ENCODE measurements around the gene UBE3C.

Gene UBE3C

DNA sequence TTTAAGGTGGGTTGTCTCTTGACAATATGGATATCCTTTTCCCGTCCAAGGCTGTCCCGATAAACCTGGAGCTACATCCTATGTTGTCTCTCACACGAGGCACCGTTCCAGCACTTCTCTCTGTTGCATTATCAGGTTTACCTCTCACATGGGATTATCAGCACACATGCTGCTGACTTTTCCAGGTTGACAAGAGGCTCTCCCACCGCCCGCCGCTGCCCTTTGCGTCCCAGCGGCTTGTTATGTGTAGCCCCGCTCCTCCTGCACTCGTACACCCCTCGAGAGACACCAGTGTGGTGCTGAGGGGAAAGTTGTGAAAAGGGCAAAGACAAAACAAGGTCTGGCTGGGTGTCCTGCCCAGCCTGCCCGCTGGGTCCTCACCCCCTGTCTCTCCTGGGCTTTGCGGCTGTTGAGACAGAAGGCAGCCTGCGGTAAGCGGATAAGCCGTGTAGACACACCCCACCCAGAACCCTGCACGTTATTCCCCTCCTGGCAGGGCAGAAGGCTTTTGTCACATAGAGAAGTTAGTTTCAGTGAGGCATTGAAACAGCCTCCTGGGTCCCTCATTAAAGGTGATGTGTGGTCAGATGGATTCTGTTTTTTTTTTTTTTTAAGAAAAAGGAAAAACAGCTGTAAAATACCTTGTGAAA is 38.7 kb downstream of the UBE3C start:
- DNase-seq (ENCODE audit: low read depth) = no peak

DNA sequence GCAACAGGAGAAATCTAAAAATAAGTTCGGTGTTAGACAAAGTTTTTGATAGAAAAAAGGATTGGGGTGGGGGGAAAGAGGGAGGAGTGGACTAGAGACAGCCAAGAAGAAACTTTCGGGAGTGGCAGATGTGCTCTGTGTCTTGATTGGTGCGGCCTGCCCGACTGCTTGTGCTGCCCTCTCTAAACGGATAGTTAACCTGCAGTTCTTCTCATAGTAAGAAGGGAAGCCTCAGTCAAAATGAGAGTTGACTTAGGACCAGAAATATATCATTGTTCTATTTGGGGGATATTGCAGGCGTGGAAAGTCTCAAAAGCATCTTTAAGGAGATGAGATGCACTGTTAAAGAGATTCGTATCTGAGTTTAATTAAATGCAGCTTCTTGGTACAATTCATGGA is 39.3 kb downstream of the UBE3C start:
- no peak for DNase-seq (ENCODE audit: low read depth)

DNA sequence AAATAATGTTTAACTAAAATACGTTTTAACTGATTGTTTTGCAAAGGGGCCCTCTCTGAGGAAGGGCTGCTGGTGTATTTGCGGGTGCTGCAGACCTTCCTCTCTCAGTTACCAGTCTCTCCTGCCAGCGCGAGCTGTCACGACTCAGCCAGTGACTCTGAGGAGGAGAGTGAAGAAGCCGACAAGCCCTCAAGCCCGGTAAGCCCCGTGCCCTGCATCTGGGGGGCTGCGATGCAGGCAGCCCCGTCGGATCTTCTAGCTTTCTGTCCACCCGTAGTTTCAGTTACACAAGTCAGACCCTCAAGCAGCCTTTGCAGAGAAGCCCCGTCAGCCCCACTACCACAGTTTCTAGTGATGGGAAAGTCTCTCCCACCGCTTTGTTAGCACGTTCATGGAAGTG is 45.1 kb downstream of the UBE3C start:
- no peak for DNase-seq (ENCODE audit: low read depth)

DNA sequence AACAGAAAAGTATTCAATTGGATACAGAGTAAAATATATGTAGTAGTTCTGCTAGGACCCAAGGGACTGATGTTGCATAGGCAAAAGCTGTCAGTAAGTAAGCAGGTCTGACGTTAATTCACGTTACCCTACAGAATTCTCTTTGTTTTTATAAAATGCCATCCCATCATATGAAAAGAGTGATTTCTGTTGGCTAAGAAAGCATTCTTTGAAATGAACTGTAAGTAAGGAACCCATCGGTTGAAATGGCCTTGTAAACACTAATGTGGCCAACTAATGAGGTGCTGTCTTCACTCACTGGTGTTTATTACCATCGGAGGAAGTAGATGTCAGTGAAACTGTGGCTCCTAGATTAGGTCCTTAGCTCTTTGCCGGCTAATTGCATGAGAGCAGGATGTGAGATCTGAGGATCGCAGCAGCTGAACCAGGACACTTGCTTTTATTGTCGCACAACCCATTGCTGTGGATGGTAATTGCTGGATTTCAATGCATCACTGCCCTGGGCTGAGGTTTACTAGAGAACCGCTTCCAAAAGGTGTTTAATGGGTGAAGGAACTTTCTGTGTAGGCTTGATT is 49.5 kb downstream of the UBE3C start:
- DNase-seq (ENCODE audit: low read depth) = no peak

DNA sequence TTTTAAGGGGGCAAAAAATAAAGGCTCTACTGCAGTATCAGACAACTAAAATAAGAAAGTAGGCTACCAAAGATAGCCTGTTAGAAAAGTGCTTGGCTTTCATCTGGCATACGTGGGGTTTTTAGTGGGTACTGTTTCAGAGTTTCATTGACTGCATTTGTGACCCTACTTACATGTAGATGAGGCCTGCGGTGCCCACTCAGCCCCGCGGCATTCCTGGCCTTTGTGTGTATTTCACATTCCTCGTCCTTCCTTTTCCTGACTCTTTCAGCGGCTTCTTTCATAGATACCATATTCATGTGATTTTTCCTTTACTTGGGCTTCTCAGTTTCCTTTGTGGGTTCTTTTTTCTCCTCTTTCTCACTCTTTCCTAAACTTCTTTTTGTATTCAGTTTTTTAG is 50.7 kb downstream of the UBE3C start:
- no peak for DNase-seq (ENCODE audit: low read depth)

DNA sequence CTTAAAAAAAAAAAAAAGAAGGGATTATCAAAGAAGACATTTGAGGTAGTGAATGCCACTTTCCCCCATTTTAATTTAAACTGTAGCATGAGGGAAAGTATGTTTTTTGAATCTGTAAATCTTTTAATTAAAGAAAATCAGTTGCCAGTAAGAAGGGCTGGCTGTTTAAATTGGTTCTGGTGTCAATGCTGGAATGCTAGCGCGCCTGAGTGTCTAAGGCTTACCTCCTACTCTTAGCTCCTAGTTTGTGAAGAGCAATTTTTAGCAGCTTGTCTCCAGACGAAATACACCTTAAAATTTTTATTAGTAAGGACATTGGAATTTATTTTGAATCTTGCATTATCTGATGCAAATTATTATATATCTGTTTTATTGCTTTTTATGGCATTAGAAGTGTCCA is 54.1 kb downstream of the UBE3C start:
- no peak for DNase-seq (ENCODE audit: low read depth)

DNA sequence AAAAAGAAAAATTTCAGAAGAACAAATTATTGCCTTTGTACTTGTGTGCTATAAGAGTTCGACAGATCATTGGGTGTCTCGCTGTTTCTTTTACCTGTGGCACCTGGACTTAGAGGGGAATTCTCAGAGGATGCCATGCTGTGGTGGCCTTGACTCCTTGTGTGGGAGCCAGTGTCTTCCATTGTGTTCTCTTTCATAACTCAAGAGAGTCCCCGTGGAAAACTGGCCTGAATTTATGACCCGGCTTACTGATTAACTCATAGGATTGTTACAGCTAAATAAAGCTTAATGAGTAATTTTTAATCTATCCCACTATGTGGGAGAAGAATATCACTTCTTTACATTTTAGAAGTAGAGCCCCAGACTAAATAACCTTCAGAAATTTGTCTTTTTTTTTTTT is 54.5 kb downstream of the UBE3C start:
- no peak for DNase-seq (ENCODE audit: low read depth)

DNA sequence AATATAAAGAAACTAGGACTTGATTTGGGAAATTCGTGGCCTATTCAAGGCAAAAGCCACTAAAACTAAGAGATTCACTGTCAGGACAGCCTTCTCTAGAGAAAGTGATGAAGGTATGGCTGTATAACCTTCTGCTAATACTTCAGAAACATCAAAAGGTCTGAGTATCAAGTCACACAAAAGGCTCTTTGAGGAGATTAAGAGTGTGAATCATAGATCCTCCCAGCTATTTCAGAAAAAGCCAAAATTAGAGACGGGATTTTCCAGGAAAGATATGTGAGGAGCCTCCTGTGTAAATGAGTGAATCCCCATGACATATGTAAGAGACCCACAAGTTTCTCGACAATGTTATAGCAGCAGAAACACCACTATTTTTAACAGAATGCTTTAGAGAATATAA is 56.2 kb downstream of the UBE3C start:
- no peak for DNase-seq (ENCODE audit: low read depth)

DNA sequence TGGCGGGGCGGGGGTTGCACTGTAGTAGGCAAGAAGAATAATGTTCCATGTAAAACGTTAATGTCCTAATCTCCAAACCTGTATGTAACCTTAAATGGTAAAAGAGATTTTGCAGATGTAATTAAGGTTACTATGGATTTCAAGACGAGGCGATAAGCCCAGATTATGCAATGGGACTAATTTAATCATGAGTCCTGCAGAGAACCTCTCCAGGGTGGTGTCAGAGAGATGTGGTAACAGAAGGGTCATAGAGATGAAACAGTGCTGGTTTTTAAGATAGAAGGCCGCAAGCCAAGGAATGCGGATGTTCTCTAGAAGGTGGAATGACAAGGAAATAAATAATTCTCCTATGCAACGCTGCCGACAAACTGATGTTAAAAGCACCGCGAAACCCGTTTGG is 57.1 kb downstream of the UBE3C start:
- no peak for DNase-seq (ENCODE audit: low read depth)

DNA sequence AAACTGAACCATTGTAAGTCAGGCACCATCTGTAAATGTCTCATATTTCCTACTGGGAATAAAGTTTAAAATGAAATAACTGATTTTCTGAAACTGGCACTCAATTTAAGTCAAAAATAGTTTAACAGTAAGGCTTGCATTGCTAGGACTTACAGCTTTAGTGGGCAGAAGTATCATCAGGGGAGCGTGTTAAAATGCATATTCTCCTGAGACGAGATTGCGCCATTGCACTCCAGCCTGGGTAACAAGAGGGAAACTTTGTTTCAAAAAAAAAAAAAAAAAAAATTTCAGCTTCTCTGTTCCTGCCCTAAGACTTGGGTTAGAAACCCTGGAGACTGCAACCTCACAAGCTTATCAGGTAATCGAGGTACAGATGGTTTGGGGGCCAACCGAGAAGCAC is 65.4 kb downstream of the UBE3C start:
- DNase-seq (ENCODE audit: low read depth) = no peak

DNA sequence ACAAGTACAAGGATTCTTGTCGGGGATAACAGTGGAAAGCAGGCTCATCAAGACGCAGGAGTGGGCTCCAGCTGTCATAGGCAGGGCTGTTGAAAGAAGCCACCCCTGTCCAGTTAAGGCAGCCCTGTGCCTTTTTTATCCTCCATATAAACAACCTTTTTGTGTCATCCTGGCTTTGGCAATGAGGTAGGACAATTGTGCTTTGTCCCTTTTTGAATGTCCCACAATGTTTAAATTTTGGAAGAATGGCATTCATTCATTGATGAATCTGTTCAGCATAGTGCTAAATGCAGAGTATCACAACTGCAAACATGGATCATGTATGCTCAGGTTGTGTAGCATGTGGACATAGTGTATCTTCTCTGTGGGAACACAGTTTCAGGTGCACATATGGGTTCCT is 66.7 kb downstream of the UBE3C start:
- no peak for DNase-seq (ENCODE audit: low read depth)

DNA sequence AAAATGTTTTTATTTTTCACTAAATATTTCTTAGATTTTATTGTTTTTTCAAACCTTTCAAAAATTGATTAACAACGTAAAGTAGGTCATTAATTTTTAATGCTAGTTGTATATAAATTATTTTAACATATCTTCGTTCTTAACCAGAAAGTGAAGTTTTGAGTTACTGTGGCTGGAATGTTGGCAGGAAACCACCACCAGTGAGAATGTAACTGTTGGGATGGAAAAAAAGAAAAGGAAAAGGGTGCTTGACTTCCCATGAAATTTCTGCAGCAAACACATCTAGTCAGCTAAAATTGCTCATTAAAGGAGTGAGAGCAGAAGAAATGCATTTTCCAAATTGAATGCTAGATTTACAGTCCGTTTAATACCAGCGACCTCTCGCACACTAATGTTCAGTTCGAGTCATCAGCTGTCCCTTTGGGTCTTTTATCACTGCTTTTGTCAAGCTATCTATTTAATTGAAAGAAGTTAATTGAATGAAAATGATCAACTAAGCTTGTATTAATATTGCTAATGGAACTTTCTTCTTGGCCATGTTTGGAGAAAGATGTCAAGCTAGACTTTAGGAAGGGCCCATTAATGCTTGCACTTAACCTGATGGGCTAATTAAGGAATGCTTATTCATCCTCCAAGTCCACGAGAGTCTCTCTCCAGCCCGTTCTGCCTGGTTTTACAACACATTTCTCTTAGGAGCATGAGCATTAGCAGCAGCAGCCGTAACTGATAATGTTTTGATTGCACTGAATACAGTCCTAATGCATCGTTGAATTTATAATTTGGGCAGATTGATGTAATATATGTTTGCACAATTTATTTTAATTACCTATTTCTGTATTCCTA is 70.1 kb downstream of the UBE3C start:
- DNase-seq (ENCODE audit: low read depth) = no peak

DNA sequence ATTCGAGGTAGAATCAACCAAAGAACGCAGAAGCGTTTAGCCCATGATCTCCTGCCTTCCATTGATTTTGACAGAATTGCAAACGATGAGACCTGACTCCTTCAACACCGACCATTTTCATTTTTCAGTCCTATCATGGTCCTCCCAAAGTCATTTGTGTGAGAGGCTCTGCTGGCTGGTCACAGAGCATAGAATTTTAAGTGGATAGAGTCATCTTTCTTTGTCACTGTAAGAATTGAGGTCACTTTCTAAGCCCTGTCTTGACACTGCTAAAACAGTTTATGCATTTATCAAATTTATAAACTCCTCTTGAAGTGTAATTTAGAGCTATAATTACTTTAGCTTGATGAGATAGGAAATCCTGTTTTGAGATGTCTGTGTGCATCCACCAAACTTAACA is 72.0 kb downstream of the UBE3C start:
- DNase-seq (ENCODE audit: low read depth) = no peak

DNA sequence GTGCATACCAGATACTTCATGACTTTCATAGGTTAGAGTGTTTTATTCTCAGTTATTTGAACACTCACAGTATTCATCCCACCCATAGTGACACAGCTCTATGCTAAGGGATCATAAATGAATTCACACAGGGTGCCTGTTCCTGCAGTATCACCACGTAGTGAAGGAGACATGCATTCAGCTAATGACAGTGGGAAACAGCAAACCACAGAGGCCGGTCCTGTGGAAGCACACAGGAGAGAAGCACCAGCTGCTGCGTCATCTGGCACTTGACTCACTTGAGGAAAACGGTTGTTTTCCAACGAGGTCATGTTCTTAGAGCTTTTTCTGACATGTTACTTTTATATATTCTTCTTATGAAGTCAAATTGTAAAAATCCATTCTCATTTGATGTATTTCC is 73.0 kb downstream of the UBE3C start:
- DNase-seq (ENCODE audit: low read depth) = peak; percentile 82

DNA sequence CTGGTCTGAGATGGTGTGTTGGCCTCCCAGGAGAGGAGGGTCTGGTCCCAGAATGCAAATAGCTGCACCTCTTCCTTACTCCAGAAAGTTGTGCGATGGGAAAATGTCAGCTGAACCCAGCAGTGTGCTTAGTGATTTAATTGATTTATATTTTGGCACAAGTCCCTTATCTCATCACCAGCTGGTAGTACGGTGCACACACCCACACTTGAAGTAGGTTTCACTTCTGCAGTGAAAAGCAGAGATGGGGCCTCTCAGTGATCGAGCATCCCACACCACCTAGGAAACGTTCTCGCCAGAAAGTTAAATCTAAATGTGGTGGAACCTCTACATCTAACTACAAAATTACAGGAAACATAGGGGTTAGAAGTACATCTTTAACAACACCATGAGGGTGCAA is 80.4 kb downstream of the UBE3C start:
- no peak for DNase-seq (ENCODE audit: low read depth)

DNA sequence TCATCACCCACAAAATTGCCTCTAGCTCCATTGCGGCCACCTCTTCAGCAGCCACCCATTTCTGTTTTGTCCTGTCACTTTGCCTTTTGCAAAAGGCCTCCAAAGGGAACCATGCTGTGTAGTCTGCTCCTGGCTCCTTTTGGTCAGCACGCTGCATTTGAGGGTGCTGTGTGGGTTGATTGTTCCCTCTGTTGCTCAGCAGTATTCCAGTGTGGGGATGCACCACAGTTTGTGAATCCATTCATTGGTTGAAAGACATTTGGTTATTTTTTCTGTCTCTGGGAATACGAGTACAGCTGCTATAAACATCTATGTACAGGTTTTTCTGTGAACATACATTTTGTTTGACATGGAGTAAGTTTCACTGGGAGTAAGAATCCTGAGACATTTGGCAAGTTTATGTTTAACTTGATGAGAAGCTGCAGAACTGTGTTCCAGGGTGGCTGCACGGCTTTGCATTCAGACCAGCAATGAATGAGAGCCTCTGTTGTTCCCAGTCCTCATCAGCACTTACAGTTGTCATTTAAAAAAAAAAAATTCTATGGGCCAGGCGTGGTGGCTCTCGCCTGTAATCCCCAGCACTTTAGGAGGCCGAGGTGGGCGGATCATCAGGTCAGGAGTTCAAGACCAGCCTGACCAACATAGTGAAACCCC is 82.3 kb downstream of the UBE3C start:
- no peak for DNase-seq (ENCODE audit: low read depth)

DNA sequence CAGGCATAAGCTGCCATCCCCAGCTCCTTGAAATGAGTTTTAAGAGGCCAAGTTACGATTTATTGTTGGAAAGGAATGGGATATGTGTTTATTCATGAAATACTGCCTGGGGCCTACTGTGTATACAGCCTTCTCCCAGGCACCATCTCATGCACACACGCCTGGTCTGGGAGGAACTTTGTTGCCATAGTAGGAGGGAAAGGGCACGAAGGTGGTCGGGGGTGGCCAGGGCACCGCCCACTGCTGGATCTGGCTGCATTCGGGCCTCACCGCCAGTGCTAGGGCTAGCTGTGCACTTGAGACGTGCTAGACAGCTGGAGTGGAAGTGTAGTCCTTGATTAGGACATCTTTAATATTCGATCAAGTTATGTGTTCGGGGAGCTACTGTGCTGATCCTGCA is 84.0 kb downstream of the UBE3C start:
- DNase-seq (ENCODE audit: low read depth) = no peak

DNA sequence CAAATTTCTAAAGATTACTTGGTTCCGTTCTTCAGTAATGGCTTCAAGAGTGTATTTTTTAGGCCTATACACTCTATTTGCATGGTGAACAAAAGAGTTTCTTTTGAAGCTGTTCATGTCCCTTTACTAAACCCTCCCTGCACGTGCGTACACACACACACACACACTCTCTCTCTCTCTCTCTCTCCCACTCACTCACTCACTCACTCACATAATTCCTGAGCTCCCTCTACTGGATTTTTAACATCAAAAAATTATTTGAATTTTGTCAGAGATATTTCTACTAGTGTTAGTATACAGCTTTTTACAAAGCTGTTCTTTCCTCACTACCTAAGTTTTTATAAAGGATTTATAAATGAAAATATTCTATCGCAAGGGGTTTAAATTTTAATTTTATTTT is 85.9 kb downstream of the UBE3C start:
- DNase-seq (ENCODE audit: low read depth) = no peak

DNA sequence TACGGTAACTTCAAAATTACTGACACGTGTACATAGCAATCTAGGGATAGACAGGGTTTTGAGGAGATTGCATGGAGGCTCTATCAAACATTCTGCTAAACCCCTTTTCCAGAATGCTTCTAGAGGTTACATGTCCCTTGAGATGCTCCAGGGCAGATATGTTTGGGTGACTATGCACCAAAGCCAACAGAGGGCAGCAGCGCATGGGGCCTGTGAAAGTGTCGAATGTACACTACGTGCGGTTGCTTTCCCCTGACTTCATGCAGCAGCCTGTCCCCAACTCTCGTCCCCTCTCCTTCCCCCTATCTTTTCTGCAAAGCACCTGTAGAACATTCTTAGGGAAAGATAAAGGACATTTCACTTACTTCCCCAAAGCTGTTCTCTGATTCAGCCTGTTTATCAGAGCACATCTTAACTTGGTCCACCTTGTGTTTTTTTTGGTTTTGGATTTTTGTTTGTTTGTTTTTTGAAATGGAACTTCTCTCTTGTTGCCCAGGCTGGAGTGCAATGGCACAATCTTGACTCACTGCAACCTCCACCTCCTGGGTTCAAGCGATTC is 90.2 kb downstream of the UBE3C start:
- no peak for DNase-seq (ENCODE audit: low read depth)

DNA sequence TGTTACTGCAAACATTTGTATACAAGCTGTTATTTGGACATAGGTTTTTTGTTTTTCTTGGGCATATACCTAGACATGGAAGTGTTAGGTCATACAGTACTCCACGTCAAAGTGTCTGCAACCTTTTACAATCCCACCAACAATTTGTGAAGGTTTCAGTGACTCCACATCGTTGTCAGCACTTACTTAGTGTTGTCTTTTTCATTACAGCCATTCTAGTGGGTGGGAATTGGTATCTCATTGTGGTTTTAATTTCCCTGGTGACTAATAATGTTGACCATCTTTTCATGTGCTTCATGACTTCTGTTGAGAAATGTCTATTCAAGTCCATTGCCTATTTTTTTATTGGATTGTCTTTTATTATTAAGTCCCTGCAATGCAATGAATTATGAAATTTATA is 95.0 kb downstream of the UBE3C start:
- no peak for DNase-seq (ENCODE audit: low read depth)

DNA sequence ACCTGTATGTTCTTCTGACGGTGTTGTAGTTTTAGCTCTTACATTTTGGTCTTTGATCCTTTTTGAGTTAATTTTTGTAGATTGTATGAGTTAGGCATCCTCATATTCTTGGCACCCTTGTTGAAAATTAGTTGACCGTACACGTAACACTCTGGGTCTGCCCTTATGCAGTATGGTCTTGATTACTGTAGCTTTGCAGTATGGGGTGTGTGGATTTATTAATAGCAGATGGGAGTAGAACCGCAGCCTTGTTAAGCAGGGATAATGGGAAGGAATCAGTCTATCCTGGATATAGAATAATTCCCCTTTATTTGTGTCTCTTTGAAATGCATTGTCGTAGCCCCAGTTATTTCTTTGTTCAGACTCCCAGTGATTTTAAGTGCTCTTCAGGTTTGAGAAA is 95.5 kb downstream of the UBE3C start:
- DNase-seq (ENCODE audit: low read depth) = no peak
